GM10248 (cell line): ENCODE data around the gene MYL9.

Source experiments
- CTCF ChIA-PET: fragments of 300-600 bp; sonication (Branson Sonifier 250); formaldehyde crosslinking; extraction: SDS; loops from one replicate; lab custom pipeline; 2021; ENCODE audit warnings: antibody characterized with exemption; lab: Yijun Ruan, JAX
- POLR2A ChIA-PET: fragments of 350-650 bp; sonication (Branson Sonifier 250); formaldehyde crosslinking; extraction: SDS; loops from one replicate; lab custom pipeline; 2020; ENCODE audit warnings: antibody characterized with exemption; lab: Yijun Ruan, JAX
- DNase-seq: peaks from one replicate; pipeline ENCODE4 v3.0.0; 2012; ENCODE audit errors: extremely low spot score
- TF ChIP-seq, protein P1 (sequence below): IDR thresholded peaks from 2 replicates; pipeline ENCODE4 v1.5.1; 2012; ENCODE audit warnings: mild to moderate bottlenecking, low read depth; ENCODE audit errors: extremely low read depth, missing control alignments, control extremely low read depth

Gene MYL9

DNA sequence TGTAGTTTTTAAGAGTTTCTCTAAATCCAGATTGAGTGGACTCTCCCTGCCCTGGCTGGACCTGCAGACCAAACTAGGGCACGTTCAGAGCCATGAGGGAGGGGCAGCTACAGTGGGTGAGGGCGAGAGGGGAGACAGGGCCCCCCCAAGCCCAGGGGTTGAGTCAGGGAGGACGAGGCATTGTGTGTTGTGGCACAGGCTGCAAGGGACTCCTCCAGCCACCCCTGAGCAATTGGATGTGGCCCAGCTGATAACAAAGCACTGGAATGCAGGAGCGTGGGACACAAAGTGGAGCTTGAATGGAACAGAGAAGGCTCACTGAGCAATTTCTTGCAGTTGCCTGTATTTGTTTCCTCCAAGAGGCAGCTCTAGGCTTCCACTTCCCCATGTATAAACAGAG lies 43.5 kb upstream of the MYL9 start:
- ChIA-PET POLR2A (no interaction called here), CTCF (no interaction called here)
- no peak for DNase-seq
- TF ChIP-seq, protein P1, sequence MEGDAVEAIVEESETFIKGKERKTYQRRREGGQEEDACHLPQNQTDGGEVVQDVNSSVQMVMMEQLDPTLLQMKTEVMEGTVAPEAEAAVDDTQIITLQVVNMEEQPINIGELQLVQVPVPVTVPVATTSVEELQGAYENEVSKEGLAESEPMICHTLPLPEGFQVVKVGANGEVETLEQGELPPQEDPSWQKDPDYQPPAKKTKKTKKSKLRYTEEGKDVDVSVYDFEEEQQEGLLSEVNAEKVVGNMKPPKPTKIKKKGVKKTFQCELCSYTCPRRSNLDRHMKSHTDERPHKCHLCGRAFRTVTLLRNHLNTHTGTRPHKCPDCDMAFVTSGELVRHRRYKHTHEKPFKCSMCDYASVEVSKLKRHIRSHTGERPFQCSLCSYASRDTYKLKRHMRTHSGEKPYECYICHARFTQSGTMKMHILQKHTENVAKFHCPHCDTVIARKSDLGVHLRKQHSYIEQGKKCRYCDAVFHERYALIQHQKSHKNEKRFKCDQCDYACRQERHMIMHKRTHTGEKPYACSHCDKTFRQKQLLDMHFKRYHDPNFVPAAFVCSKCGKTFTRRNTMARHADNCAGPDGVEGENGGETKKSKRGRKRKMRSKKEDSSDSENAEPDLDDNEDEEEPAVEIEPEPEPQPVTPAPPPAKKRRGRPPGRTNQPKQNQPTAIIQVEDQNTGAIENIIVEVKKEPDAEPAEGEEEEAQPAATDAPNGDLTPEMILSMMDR: no peak

DNA sequence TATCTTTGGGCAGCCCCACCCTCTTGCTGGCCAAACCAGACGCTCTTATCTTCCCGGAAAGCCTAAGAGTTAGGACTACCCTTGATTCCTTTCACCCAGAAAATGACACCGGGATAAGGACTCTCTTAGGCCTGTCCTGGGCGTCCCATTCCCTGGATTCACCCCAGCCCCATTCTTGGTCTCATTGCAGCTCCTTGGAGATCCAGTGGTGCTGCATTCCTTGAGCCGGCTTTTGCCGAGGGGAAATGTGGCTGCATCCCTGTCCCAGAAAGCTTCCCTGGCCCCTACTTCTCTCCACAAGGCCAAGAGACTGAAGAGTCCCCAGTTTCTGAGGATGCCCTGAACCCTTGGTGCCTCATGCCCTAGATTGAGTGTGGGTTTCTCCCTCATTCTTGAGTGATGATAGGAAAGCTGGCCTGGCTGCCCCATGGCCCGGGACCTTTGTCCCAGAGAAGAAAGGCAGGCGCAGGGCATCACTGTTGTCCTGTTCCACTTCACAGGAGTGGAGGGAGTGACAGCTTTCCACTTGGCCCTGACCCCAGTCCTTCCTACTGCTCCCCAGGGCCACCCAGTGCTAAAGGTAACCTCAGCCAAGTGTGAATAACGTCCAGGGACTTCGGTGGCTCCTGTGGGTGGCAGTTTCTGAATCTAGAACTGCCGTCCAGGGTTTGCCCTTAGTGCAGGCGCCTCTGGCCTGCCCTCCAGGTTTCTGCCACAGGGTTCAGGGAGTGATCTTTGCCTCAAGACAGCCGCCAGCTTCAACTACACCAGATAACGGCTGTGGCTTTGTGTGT lies 42.7 kb upstream of the MYL9 start:
- no peak for DNase-seq
- POLR2A ChIA-PET: no interaction called here
- TF ChIP-seq, protein P1: no peak
- CTCF ChIA-PET: no interaction called here

DNA sequence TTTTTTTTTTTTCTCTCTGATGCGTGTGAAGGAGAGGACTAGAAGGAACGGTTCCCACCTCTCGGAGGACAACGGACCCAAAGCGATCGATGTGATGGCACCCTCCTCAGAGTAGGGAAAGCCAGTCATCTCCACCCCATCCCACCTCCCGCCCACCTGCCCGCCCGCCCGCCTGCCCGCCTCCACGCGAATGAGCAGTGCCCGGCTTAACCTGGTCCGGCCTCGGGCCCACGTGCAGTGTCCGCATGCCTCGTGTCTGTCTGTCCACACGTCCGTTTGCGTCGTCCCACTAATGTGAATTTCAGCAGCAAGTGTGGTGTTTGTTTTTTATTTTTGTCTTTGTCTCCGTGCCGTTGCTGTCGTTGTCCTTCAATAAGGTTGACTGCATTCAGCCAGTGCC lies 42.1 kb upstream of the MYL9 start:
- no peak for DNase-seq
- CTCF ChIA-PET: no interaction called here
- POLR2A ChIA-PET: no interaction called here
- TF ChIP-seq, protein P1: no peak

DNA sequence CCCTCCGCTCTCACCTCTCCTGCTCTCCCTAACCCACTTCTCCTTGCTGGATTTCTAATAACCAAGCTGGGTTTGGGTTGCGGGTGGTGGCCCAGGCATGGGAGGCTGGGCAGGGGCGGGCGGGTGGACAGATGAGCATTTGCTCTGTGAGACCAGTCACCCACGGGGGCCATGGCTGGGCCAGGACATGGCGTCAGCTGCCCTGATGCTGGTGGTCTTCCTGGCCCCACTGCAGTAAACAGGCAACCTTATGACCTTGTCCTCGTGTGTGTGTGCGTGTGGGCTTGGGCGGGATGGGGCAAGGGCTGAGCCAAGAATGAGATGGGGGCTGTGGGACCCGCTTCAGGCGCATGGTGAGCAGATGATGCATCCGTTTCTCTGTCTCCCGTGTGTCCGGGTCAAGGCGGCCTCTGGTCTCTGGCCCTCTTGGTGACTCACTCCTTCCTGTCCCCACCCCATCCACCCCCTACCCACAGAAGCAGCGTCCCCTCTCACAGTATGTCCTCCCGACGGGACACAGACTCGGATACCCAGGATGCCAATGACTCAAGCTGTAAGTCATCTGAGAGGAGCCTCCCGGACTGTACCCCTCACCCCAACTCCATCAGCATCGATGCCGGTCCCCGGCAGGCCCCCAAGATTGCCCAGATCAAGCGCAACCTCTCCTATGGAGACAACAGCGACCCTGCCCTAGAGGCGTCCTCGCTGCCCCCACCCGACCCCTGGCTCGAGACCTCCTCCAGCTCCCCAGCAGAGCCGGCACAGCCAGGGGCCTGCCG lies 41.4 kb upstream of the MYL9 start:
- DNase-seq: no peak
- ChIA-PET CTCF (interaction anchor here (1.2 to 3.0 kb wide), 2 partner anchors 8 to 92 kb away, joined by 3 to 13 read pairs; no protein-coding TSS in a partner anchor), POLR2A (interaction anchor here (0.7 kb wide), 1 partner anchor 9 kb away, joined by 3 read pairs; no protein-coding TSS in a partner anchor)
- TF ChIP-seq, protein P1: no peak

DNA sequence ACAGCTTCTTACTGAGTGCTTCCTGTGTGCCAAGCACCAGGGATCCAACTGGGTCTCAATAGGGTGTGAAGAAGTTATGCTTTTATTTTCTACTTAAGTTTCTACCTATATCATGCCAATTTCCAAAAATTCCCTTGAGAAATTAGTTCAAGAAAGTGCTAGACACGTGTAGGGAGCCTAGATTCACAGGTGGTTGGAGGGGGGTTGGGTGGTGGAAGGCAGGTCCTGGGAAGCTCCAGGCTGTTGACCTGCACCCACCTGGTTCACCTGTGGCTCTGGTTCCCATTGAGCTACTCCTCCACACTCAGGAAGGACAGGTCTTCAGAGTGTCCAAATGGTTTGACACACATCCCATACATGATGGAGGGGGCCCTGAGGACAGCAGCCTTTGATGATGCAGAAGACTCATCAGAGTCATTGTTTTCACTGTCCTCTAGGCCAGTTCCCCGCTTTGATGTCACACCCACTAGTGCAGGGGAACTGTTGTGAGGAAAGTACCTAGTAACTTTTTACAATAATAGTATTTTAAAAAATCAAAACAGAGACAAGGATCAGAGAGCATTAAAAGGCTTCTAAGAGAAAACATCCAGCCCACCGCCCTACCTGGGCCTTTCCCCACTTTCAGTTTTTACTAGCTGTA lies 39.8 kb upstream of the MYL9 start:
- POLR2A ChIA-PET: no interaction called here
- DNase-seq: peak; percentile 57
- TF ChIP-seq, protein P1: no peak
- CTCF ChIA-PET: interaction anchor here (1.0 to 3.0 kb wide), 8 partner anchors 9 to 299 kb away, joined by 3 to 13 read pairs (median 3); no protein-coding TSS in a partner anchor

DNA sequence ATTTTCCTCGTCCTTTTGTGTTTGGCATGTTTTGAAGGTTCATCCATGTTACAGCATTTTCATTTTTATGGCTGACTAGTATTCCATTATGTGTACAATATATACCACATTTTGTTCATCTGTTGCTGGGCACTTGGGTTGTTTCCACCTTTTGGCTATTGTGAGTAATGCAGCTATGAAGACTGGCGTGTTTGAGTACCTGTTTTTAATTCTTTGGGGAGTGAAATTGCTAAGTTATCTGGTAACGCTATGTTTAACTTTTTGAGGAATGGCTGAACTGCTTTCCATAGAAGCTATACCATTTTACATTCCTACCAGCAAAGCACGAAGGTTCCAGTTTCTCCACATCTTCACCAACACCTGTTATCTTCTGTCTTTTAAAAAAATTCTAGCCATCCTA lies 37.0 kb upstream of the MYL9 start:
- ChIA-PET CTCF (no interaction called here), POLR2A (no interaction called here)
- TF ChIP-seq, protein P1: no peak
- no peak for DNase-seq
